Neural progenitor cell (in vitro differentiated cells): ENCODE measurements around the gene LRCH3.
"Not testable (repeated sequence)": the region's sequence is repeated elsewhere in the genome, so short reads cannot be mapped to it uniquely, and the experiment has no call there.

Experiments
- CTCF ChIP-seq: fragments of 200-600 bp; sonication (generic); IDR thresholded peaks from 2 replicates; pipeline ENCODE4 v1.5.1; 2017; ENCODE audit warnings: antibody characterized with exemption, mild to moderate bottlenecking
- EZH2 ChIP-seq: fragments of 200-600 bp; sonication (generic); IDR thresholded peaks from 2 replicates; pipeline ENCODE4 v1.6.1; 2017; ENCODE audit warnings: antibody characterized with exemption, mild to moderate bottlenecking, moderate library complexity

DNA sequence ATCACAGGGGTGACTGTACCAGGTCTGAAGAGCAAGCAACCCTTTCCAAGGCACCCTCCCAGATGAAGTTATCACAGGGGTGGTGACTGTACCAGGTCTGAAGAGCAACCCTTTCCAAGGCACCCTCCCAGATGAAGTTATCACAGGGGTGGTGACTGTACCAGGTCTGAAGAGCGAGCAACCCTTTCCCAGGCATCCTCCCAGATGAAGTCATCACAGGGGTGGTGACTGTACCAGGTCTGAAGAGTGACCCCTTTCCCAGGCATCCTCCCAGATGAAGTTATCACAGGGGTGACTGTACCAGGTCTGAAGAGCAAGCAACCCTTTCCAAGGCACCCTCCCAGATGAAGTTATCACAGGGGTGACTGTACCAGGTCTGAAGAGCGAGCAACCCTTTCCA, 117.5 kb downstream of the LRCH3 start:
- TF ChIP-seq CTCF, EZH2: not testable (repeated sequence)
